GM06990 (cell line): ENCODE measurements around the gene CNTNAP5.

Experiments
- DNase-seq: peaks from one replicate; pipeline ENCODE4 v3.0.0-alpha.2; 2011; ENCODE audit not compliant: insufficient read length; ENCODE audit errors: extremely low read depth
- H3K27me3 ChIP-seq: replicated peaks from 2 replicates; pipeline ENCODE4 v1.6.0; 2011; ENCODE audit warnings: low read length; ENCODE audit not compliant: control insufficient read depth, insufficient read depth
- H3K36me3 ChIP-seq: 2 replicates; pipeline ENCODE4 v1.5.1; 2011; ENCODE audit warnings: low read length; ENCODE audit not compliant: control insufficient read depth, insufficient read depth
- H3K4me3 ChIP-seq: replicated peaks from 2 replicates; pipeline ENCODE4 v1.5.1; 2011; ENCODE audit warnings: low read depth, mild to moderate bottlenecking, control low read depth, low read length
- TF ChIP-seq, protein P1 (sequence below): IDR thresholded peaks from 2 replicates; pipeline ENCODE4 v1.5.1; 2011; ENCODE audit warnings: low read length, control low read depth, mild to moderate bottlenecking, inconsistent platforms; ENCODE audit not compliant: insufficient read depth, poor library complexity, severe bottlenecking

Gene CNTNAP5

GRCh38 chr2:124081154-124081716 is 56.1 kb downstream of the CNTNAP5 start:
- Histone ChIP-seq H3K36me3 (no peaks in the 10 kb centered on the region), H3K27me3 (no peaks in the 10 kb centered on the region), H3K4me3 (no peak overlapping the region)
- TF ChIP-seq, protein P1, sequence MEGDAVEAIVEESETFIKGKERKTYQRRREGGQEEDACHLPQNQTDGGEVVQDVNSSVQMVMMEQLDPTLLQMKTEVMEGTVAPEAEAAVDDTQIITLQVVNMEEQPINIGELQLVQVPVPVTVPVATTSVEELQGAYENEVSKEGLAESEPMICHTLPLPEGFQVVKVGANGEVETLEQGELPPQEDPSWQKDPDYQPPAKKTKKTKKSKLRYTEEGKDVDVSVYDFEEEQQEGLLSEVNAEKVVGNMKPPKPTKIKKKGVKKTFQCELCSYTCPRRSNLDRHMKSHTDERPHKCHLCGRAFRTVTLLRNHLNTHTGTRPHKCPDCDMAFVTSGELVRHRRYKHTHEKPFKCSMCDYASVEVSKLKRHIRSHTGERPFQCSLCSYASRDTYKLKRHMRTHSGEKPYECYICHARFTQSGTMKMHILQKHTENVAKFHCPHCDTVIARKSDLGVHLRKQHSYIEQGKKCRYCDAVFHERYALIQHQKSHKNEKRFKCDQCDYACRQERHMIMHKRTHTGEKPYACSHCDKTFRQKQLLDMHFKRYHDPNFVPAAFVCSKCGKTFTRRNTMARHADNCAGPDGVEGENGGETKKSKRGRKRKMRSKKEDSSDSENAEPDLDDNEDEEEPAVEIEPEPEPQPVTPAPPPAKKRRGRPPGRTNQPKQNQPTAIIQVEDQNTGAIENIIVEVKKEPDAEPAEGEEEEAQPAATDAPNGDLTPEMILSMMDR, result no peak
- no peak for DNase-seq

DNA sequence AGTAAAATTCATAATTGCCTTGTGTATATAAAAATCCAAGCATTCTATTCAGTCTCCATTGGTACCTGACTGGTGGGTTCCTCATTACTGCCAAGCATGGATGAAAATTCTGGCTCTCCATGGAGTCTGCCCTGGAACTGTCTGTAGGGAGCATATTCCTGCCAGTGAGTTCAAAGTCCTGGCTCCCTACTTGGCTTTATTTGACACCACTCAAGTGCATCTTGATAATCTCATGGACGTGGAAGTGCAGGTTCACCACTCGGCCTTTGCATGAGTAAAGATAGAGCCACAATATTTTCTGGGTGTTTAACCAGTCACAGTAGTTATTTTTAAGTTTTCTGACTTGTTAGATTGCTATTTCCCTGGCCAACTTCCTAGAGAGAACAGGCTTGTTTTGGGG is 63.5 kb downstream of the CNTNAP5 start:
- H3K4me3 ChIP-seq, result no peak overlapping the region
- DNase-seq, result no peak
- TF ChIP-seq, protein P1, result no peak
- H3K36me3 ChIP-seq, result no peaks in the 10 kb centered on the region
- no peaks in the 10 kb centered on the region for H3K27me3 ChIP-seq

DNA sequence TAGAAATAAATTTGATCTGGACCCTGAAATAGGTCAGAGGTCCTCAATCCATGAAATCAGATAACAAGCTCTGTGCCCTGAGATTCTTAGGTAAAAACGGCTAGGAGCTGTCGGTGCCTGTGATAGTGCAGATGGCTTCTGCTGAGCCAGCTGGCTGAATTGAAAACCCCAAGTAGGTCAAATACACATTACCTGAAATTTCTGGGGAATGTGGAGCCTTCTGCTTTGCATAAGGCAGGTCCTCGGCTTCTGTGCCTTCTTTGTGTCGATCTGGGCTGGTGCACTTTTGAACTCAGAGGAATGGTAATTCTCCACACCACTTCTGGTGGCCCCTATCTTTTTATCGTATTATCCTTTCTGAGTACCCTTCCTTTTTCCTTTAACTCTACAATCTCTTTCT is 66.6 kb downstream of the CNTNAP5 start:
- no peak for DNase-seq
- no peak overlapping the region for H3K4me3 ChIP-seq
- no peaks in the 10 kb centered on the region for H3K27me3 ChIP-seq
- H3K36me3 ChIP-seq, result no peaks in the 10 kb centered on the region
- TF ChIP-seq, protein P1, result no peak

- H3K4me3 ChIP-seq, result no peak overlapping the region
- no peaks in the 10 kb centered on the region for H3K27me3 ChIP-seq
- TF ChIP-seq, protein P1, result no peak
- DNase-seq, result no peak
- no peaks in the 10 kb centered on the region for H3K36me3 ChIP-seq
These were observed 67.6 kb downstream of the CNTNAP5 start for GRCh38 chr2:124092651-124093050.

GRCh38 chr2:124104914-124105313 is 79.8 kb downstream of the CNTNAP5 start:
- TF ChIP-seq, protein P1, result no peak
- no peaks in the 10 kb centered on the region for H3K36me3 ChIP-seq
- no peak for DNase-seq
- H3K27me3 ChIP-seq, result no peaks in the 10 kb centered on the region
- no peak overlapping the region for H3K4me3 ChIP-seq

- Histone ChIP-seq H3K27me3 (no peaks in the 10 kb centered on the region), H3K36me3 (no peaks in the 10 kb centered on the region), H3K4me3 (no peak overlapping the region)
- TF ChIP-seq, protein P1, result no peak
- DNase-seq, result no peak
These were observed 87.1 kb downstream of the CNTNAP5 start for GRCh38 chr2:124112206-124112605.
